ENCODE measurements around the gene CA4.
"Not testable (repeated sequence)": the region's sequence is repeated elsewhere in the genome, so short reads cannot be mapped to it uniquely, and the experiment has no call there.

Gene CA4

GRCh38 chr17:60149691-60150582 is at the start of gene CA4:
Gene CA4 (plus strand): TSS chr17:60149973. CDS start chr17:60150035, 62 bp downstream.
- FAIRE-seq: no peak

DNA sequence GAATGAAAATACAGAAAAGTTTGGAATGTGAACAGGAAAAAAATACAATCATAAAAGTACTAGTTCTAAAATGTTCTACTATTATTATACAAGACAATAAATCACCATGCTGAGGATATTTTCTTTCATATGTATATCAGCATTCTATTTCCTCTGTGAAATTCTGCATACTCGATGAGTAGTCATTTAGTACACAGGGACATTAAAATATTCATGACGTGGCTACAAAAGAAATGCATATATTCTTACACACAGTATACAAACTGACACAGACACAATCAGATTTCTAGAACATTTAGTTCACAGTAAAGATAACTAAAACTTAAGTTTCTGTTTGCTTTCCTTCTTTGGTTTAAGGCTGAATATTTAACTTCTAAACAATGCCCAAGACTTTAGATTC is 49.2 kb upstream of the CA4 start:
- FAIRE-seq: not testable (repeated sequence)

DNA sequence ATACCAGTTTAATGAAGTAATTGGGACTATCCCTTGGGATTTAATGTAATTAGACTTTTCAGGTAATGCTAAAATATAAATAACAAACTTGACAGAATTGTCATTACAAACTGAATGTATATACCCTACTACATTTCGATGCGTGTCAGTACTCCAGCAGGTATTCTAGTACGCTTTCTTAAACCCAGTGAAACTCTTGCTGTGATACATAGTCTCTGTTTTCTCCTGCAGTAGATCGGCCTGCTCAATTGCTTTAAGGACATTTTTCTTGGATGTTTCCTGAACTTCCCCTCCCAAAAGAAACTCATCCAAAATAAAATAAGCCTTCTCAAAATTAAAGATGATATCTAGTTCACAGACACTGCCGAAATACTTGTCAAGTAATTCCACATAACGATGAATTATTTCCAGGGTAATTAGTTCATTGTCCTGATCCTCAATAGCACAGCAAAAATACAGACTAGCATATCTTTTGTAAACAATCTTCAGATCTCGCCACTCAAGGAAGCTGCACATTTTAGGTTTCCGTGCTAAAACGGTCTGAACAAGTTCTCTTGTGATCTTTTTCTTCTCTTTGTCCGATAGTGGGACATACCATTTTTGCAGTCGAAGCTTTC is 47.6 kb upstream of the CA4 start:
- FAIRE-seq: not testable (repeated sequence)

GRCh38 chr17:60102632-60103096 is 47.1 kb upstream of the CA4 start:
- FAIRE-seq: no peak

GRCh38 chr17:60103957-60104356 is 45.8 kb upstream of the CA4 start:
- no peak for FAIRE-seq

GRCh38 chr17:60106340-60107059 is 43.3 kb upstream of the CA4 start:
- no peak for FAIRE-seq

DNA sequence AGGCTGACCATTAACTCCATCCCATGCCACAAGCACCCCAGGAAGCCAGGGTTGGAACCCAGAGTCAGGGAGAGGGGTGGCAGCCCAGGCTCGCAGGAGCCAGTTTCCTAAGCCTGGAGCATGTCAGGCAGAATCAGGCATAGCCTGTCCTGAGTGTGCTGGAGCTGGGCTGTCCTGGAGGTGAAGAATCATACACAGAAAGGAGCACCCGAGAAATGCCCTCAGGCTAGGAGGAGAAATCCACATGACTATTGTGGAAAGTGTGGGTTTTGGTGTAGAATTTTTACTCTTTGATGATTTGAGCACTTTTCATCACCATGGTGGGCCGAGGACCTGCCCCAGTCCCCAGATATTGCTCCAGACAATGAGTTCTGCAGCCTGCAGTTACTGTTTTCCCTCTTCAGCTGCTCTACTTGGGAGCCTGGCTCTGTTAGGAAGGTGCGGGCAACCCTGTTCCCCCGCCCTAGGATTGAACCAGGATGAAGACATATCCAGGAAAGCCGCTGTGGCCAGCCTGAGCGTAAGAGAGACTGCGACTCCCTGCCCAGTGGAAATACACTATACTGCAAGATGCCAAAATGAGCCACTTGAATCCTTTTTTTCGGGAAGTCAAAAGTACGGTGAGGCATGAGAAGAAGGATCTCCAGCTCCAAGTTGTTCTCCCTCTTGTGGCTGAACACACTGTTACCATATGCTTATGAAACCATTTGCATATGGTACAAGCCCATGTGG is 42.1 kb upstream of the CA4 start:
- no peak for FAIRE-seq

- not testable (repeated sequence) for FAIRE-seq
These were observed 41.5 kb upstream of the CA4 start for GRCh38 chr17:60108309-60108708.

GRCh38 chr17:60108712-60109111 is 41.1 kb upstream of the CA4 start:
- no peak for FAIRE-seq

DNA sequence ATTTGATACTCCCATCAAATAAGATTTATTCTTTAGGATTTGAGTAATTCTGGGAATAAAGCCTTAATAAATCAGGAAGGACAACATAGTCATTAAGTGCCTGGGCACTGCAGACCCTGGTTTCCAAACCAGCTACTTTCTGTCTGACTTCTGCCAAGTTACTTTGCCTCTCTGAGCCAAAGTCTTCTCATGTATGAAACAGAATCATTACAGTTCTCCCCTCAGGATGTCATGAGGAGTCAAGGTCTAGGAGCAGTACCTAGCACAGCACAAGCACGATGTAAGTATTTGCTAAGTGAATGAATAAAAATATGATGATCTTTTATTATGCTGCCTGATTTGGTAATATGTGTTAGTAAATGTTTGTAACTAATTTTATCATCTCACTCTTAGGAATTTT is 40.6 kb upstream of the CA4 start:
- FAIRE-seq: no peak

GRCh38 chr17:60110586-60110985 is 39.2 kb upstream of the CA4 start:
- no peak for FAIRE-seq

GRCh38 chr17:60111661-60112060 is 38.1 kb upstream of the CA4 start:
- peak; percentile 92 for FAIRE-seq

- FAIRE-seq: not testable (repeated sequence)
These were observed 34.4 kb upstream of the CA4 start for GRCh38 chr17:60115364-60115763.

DNA sequence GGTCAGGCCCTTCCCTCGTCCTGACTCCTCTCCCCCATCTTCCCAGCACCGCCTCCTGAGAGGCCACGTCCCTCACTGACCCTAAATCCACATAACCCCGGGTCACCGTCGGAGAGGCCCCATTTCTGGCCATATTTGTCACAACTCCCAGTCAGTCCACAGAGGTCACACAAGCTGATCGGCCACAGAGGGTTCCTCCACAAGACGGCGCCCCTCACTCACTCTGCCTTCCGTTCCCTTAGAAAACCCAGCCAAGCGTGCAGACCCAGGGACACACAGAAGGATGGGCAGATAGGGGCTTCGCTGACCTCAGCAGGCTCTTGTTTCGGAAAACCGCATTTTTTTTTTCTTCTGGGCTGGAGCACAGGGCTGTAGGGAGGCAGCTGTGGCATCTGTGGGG is 33.6 kb upstream of the CA4 start:
- FAIRE-seq: not testable (repeated sequence)

DNA sequence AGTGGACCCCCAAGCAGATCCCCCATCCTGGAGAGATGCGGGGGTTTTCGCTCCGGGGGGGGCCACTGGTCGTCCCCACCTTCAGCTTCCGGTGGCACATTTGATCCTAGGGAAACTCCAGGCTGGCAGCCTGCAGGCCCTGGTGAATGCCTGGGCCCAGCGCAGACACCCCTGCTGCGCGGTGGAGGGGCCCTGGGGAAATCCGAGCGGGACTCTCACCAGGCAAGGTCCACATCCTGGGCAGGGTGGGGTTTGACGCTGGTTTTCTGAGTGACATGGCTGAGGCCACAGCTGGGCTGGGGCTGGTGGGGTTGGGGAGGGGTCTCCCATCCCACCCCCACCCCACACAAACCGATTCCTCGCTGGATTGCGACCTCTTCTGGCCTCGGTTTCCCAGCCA is 30.6 kb upstream of the CA4 start:
- not testable (repeated sequence) for FAIRE-seq

- FAIRE-seq: not testable (repeated sequence)
These were observed 29.7 kb upstream of the CA4 start for GRCh38 chr17:60119807-60120748.

- no peak for FAIRE-seq
These were observed 22.4 kb upstream of the CA4 start for GRCh38 chr17:60127068-60128064.

DNA sequence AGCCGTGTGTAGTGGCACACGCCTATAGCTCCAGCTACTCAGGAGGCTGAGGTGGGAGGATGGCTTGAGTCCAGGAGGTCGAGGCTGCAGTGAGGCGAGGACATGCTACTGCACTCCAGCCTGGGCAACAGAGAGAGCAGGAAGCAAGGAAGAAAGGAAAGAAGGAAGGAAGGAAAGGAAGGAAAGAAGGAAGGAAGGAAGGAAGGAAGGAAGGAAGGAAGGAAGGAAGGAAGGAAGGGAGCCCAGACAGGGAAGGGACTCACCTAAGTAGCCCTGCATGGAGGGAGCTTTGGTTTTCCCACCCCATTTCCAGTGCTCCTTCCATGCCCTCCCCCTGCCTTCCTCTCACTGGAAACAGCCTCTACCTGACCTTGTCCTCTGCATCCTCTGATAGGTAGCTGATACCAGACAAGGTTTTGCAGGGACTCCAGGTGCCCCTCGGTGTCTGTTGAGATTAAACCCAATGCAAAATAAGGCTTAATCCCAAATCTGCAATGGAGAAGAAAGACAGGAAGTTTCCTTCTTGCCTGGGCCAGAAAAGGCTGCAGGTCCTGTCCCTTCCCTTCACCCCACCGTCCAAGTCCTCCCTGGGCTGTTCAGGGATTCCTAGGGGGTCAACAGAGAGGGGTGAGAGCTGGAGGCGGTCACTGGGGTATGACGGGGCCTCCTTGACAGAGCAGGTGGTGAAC is 21.5 kb upstream of the CA4 start:
- FAIRE-seq: no peak

GRCh38 chr17:60129164-60129563 is 20.6 kb upstream of the CA4 start:
- no peak for FAIRE-seq

- no peak for FAIRE-seq
These were observed 19.3 kb upstream of the CA4 start for GRCh38 chr17:60130466-60130865.

Data from islet of Langerhans (tissue), 1 donor.